Endothelial cell of umbilical vein (primary cell): ENCODE data around the gene TM4SF20.

Source experiments
- CTCF ChIP-seq, 2 donors: IDR thresholded peaks; 1 replicate in 1 of 2; 2 replicates in 1 of 2; pipeline ENCODE4 v1.5.1; 2011; ENCODE audit warnings: low read length in 2 of 2, mild to moderate bottlenecking in 2 of 2, moderate library complexity in 2 of 2, control low read depth in 1 of 2, inconsistent platforms in 1 of 2, low read depth in 1 of 2; ENCODE audit not compliant: insufficient read depth in 1 of 2; ENCODE audit errors: extremely low read depth in 1 of 2
- EZH2 ChIP-seq: IDR thresholded peaks from 2 replicates; pipeline ENCODE4 v1.6.1; 2012; ENCODE audit warnings: borderline replicate concordance, low read depth, mild to moderate bottlenecking, moderate library complexity, low read length, inconsistent platforms; ENCODE audit not compliant: severe bottlenecking
- FOS ChIP-seq: IDR thresholded peaks from 2 replicates; pipeline ENCODE4 v1.6.1; 2011; ENCODE audit warnings: mild to moderate bottlenecking, low read length, moderate library complexity, borderline replicate concordance; ENCODE audit not compliant: insufficient read depth
- MAX ChIP-seq: IDR thresholded peaks from 2 replicates; pipeline ENCODE4 v1.6.1; 2011; ENCODE audit not compliant: insufficient read depth, insufficient read length
- POLR2A ChIP-seq: IDR thresholded peaks from 2 replicates; pipeline ENCODE4 v1.6.1; 2012; ENCODE audit warnings: low read depth, mild to moderate bottlenecking, control low read depth, low read length

- TF ChIP-seq CTCF (IDR thresholded peaks at IDR 0.05; ENCODE audit: extremely low read depth in 1 of 2, insufficient read depth in 1 of 2, low read depth in 1 of 2, low read length in 2 of 2) = no peak
- TF ChIP-seq MAX = no peak
- TF ChIP-seq FOS = no peak
- TF ChIP-seq EZH2 = no peak
- TF ChIP-seq POLR2A = no peak
Observed at GRCh38 chr2:227365833-227366232, 13.3 kb downstream of the TM4SF20 start.
